Measurements from ENCODE around the gene FLRT2. TPM values are rescaled to one million over a fixed set of nuclear protein-coding genes. Genes with fewer than 3 reads are reported as not detected.

FLRT2 gene
- total and polyA plus RNA-seq, 9 of the 15 experiments (the other 6 are each of a cell fraction or from before 2014, with no cell fraction given), result 0.02 TPM; not detected in 8

GRCh38 chr14:85533861-85534291, 3.9 kb downstream of the FLRT2 start:
- Histone ChIP-seq H3K27ac (ENCODE audit: extremely low read depth, low read depth, low read length) (no peak overlapping the region), H2AFZ (ENCODE audit: low read depth, low read length) (no peak overlapping the region), H3K9me3 (replicated peaks; ENCODE audit: control insufficient read depth, insufficient read depth, low read depth, low read length) (no peaks in the 10 kb centered on the region), H3K9ac (ENCODE audit: insufficient read depth in 1 of 2, low read depth in 2 of 2, low read length in 2 of 2) (no peak overlapping the region), H3K9me1 (ENCODE audit: control insufficient read depth, insufficient read depth, low read length) (no peaks in the 10 kb centered on the region), H3K4me1 (replicated peaks in 1 of 2; ENCODE audit: control insufficient read depth in 2 of 2, insufficient read depth in 2 of 2, low read length in 2 of 2) (no peaks in the 10 kb centered on the region), H3K79me2 (ENCODE audit: control insufficient read depth, insufficient read depth, low read length) (no peaks in the 10 kb centered on the region), H3K4me3 (no peak overlapping the region), H3K36me3 (ENCODE audit: control insufficient read depth, insufficient read depth, low read length) (no peaks in the 10 kb centered on the region), H3K4me2 (ENCODE audit: insufficient read depth, low read length) (no peak overlapping the region), H3K27me3 (ENCODE audit: control insufficient read depth in 2 of 2, insufficient read depth in 2 of 2, low read length in 2 of 2) (no peaks in the 10 kb centered on the region), H4K20me1 (replicated peaks; ENCODE audit: control insufficient read depth, insufficient read depth, low read length) (no peaks in the 10 kb centered on the region)
- no TSS peak for BruUV-seq (replicated peaks)
- DNase-seq (ENCODE audit: extremely low read depth in 1 of 4, low spot score in 3 of 4) (no peak), FAIRE-seq (no peak), ATAC-seq (no peak)
- in situ Hi-C loops (cut with MboI) (no loop called here), intact Hi-C loops (cut with micrococcal nuclease) (no loop called here)
- ChIA-PET POLR2A (no interaction called here), CTCF (ENCODE audit: low intra/inter-chr PET ratio) (no interaction called here)
- TF ChIP-seq ZNF444 (CRISPR knock-in tag; IDR thresholded peaks at IDR 0.05), result no peak
- 2% methylated on average over 12 of the region's 28 CpGs for WGBS (ENCODE audit: insufficient coverage, low coverage, missing lambda C conversion rate)

- no peaks in the 10 kb centered on the region for H3K9me1 ChIP-seq (ENCODE audit: control insufficient read depth, insufficient read depth, low read length)
- no peak for ATAC-seq
- no peaks in the 10 kb centered on the region for H3K9me3 ChIP-seq (replicated peaks; ENCODE audit: control insufficient read depth, insufficient read depth, low read depth, low read length)
- ChIA-PET CTCF (ENCODE audit: low intra/inter-chr PET ratio) (no interaction called here), POLR2A (no interaction called here)
- no peak overlapping the region for H3K4me2 ChIP-seq (ENCODE audit: insufficient read depth, low read length)
- no peak overlapping the region for H2AFZ ChIP-seq (ENCODE audit: low read depth, low read length)
- H3K36me3 ChIP-seq (ENCODE audit: control insufficient read depth, insufficient read depth, low read length), result no peaks in the 10 kb centered on the region
- FAIRE-seq, result no peak
- no peak overlapping the region for H3K9ac ChIP-seq (ENCODE audit: insufficient read depth in 1 of 2, low read depth in 2 of 2, low read length in 2 of 2)
- intact Hi-C loops (cut with micrococcal nuclease) (no loop called here), in situ Hi-C loops (cut with MboI) (no loop called here)
- BruUV-seq (replicated peaks), result no TSS peak
- no peaks in the 10 kb centered on the region for H3K27me3 ChIP-seq (ENCODE audit: control insufficient read depth in 2 of 2, insufficient read depth in 2 of 2, low read length in 2 of 2)
- no peaks in the 10 kb centered on the region for H3K79me2 ChIP-seq (ENCODE audit: control insufficient read depth, insufficient read depth, low read length)
- no peak for DNase-seq (ENCODE audit: extremely low read depth in 1 of 4, low spot score in 3 of 4)
- H3K4me1 ChIP-seq (replicated peaks in 1 of 2; ENCODE audit: control insufficient read depth in 2 of 2, insufficient read depth in 2 of 2, low read length in 2 of 2), result no peaks in the 10 kb centered on the region
- 8% methylated on average over 21 of the region's 28 CpGs for WGBS (ENCODE audit: insufficient coverage, low coverage, missing lambda C conversion rate)
- H3K27ac ChIP-seq (ENCODE audit: extremely low read depth, low read depth, low read length), result no peak overlapping the region
- no peak overlapping the region for H3K4me3 ChIP-seq
- H4K20me1 ChIP-seq (replicated peaks; ENCODE audit: control insufficient read depth, insufficient read depth, low read length), result no peaks in the 10 kb centered on the region
- TF ChIP-seq C11orf30 (IDR thresholded peaks at IDR 0.05; ENCODE audit: low read depth), result no peak
- no peak for TF ChIP-seq ILF3 (IDR thresholded peaks at IDR 0.05; ENCODE audit: borderline replicate concordance)
- TF ChIP-seq SUPT5H (IDR thresholded peaks at IDR 0.05), result no peak
- no peak for TF ChIP-seq MYNN (IDR thresholded peaks at IDR 0.05)
- TF ChIP-seq MYNN (CRISPR knock-in tag; IDR thresholded peaks at IDR 0.05), result no peak
- no peak for TF ChIP-seq NELFE (IDR thresholded peaks at IDR 0.05; ENCODE audit: insufficient read depth, insufficient read length)
- no peak for TF ChIP-seq NUFIP1 (IDR thresholded peaks at IDR 0.05; ENCODE audit: partially characterized antibody)
- TF ChIP-seq CBFA2T3 (IDR thresholded peaks at IDR 0.05), result no peak
- TF ChIP-seq ZNF766 (CRISPR knock-in tag; conservative IDR thresholded peaks at IDR 0.05), result no peak
- TF ChIP-seq ATF7 (IDR thresholded peaks at IDR 0.05), result no peak
- TF ChIP-seq POLR3A (IDR thresholded peaks at IDR 0.05; ENCODE audit: borderline replicate concordance, extremely low read depth, insufficient read depth, insufficient read length), result no peak
- TF ChIP-seq ZFP91 (CRISPR knock-in tag; IDR thresholded peaks at IDR 0.05), result no peak
- TF ChIP-seq RFX7 (CRISPR knock-in tag; IDR thresholded peaks at IDR 0.05), result no peak
- TF ChIP-seq TBL1XR1 (IDR thresholded peaks at IDR 0.05; ENCODE audit: low read length in 2 of 2), result no peak
- no peak for TF ChIP-seq ZNF232 (CRISPR knock-in tag; IDR thresholded peaks at IDR 0.05)
- TF ChIP-seq ZC3H4 (CRISPR knock-in tag; IDR thresholded peaks at IDR 0.05; ENCODE audit: borderline replicate concordance), result no peak
- TF ChIP-seq ZNF311 (CRISPR knock-in tag; IDR thresholded peaks at IDR 0.05), result no peak
These were observed 4.7 kb downstream of the FLRT2 start for GRCh38 chr14:85534458-85535293.

Measured in K562 (cell line).